COLO668 (cell line): ENCODE data around the gene ZACN.

Experiments used
- DNase-seq: peaks from one replicate; lab custom pipeline; 2025; ENCODE audit not compliant: unreplicated experiment; lab: John Stamatoyannopoulos, UW

Gene ZACN

GRCh38 chr17:76130473-76130872 is 51.5 kb downstream of the ZACN start:
- no peak for DNase-seq

GRCh38 chr17:76131051-76131691 is 52.2 kb downstream of the ZACN start:
- DNase-seq, result no peak

- peak; percentile 90 for DNase-seq
These were observed 53.0 kb downstream of the ZACN start for GRCh38 chr17:76131692-76132573.
